H1 (cell line): ENCODE measurements around the gene CYP11A1. TPM values are rescaled to one million over a fixed set of nuclear protein-coding genes. Genes with fewer than 3 reads are reported as not detected.

Source experiments
- ASH2L ChIP-seq: fragments of 200-600, 300-600 bp; sonication (generic); IDR thresholded peaks from one replicate; pipeline ENCODE4 v1.7.1; 2017; ENCODE audit warnings: low read length
- CEBPB ChIP-seq: IDR thresholded peaks from 2 replicates; pipeline ENCODE4 v1.6.1; 2012; ENCODE audit warnings: low read depth, low read length
- CHD7 ChIP-seq: fragments of 300-600 bp; sonication (generic); IDR thresholded peaks from 2 replicates; pipeline ENCODE4 v1.7.1; 2012; ENCODE audit warnings: low read length, moderate library complexity, mild to moderate bottlenecking, inconsistent platforms; ENCODE audit not compliant: insufficient replicate concordance
- EGR1 ChIP-seq: IDR thresholded peaks from 2 replicates; pipeline ENCODE4 v1.6.1; 2011; ENCODE audit warnings: low read depth, low read length, borderline replicate concordance
- EP300 ChIP-seq, 2 experiments: IDR thresholded peaks; 1 replicate in 1 of 2; 2 replicates in 1 of 2; pipeline ENCODE4 v1.6.1; 2011 to 2012; ENCODE audit warnings: low read depth in 2 of 2, low read length in 2 of 2, mild to moderate bottlenecking in 2 of 2, borderline replicate concordance in 1 of 2, inconsistent platforms in 1 of 2, moderate library complexity in 1 of 2
- HDAC6 ChIP-seq: IDR thresholded peaks from one replicate; pipeline ENCODE4 v1.7.1; 2012; ENCODE audit warnings: low read depth, mild to moderate bottlenecking, inconsistent platforms, low read length, moderate library complexity
- KDM1A ChIP-seq: fragments of 200-600, 300-600 bp; sonication (generic); IDR thresholded peaks from 2 replicates; pipeline ENCODE4 v1.7.1; 2016; ENCODE audit warnings: mild to moderate bottlenecking, low read length, borderline replicate concordance
- PHF8 ChIP-seq: fragments of 200-600 bp; sonication (generic); conservative IDR thresholded peaks from 2 replicates; pipeline ENCODE4 v1.7.1; 2012; ENCODE audit warnings: low read depth, mild to moderate bottlenecking, inconsistent platforms, low read length, moderate library complexity
- RFX5 ChIP-seq: IDR thresholded peaks from 2 replicates; pipeline ENCODE4 v1.6.1; 2011; ENCODE audit warnings: low read depth, low read length, improper control_type of control experiment, borderline replicate concordance
- SP2 ChIP-seq: IDR thresholded peaks from 2 replicates; pipeline ENCODE4 v1.6.1; 2012; ENCODE audit warnings: mild to moderate bottlenecking, low read length, inconsistent platforms
- TBP ChIP-seq: IDR thresholded peaks from 2 replicates; pipeline ENCODE4 v1.6.1; 2011; ENCODE audit warnings: low read depth, low read length, improper control_type of control experiment
- polyA plus RNA-seq, 7 experiments: library from polyadenylated mRNA; depleted of rRNA in 3 of 7; stranded (reverse) in 5 of 7; unstranded in 2 of 7; fragments of >200 nt in 5 of 7; fragments of 200-250 nt in 2 of 7; gene quantifications; 1 replicate in 5 of 7; 2 replicates in 1 of 7; 4 replicates in 1 of 7; pipeline versions ENCODE4 v1.2.1 to v1.2.3, GENCODE V29; 2011 to 2013; ENCODE audit warnings: missing spikeins in 2 of 7, mixed read lengths in 2 of 7
- total RNA-seq: library from RNA; stranded (reverse); fragmentation: NEBNext Ultra II Directional; extraction: Animal tissue kit (Norgen Biotek cat#: 25700); gene quantifications from 2 replicates; pipeline ENCODE4 v1.2.1, GENCODE V29; 2021

Gene CYP11A1
- total and polyA plus RNA-seq, 2 of the 8 experiments (the other 6 are each of a cell fraction or from before 2014, with no cell fraction given): 1.9 to 7.2 TPM

- TF ChIP-seq CHD7 (no peak), EGR1 (no peak), PHF8 (no peak), TBP (no peak), CEBPB (no peak), RFX5 (no peak), HDAC6 (no peak), EP300 (IDR thresholded peaks at IDR 0.05; ENCODE audit: borderline replicate concordance in 1 of 2, low read depth in 2 of 2, low read length in 2 of 2) (no peak), KDM1A (no peak), ASH2L (no peak), SP2 (no peak)
These were observed 28.1 kb upstream of the CYP11A1 start (continued) for GRCh38 chr15:74395319-74396145.
